ENCODE measurements around the gene EPS15.

DNA sequence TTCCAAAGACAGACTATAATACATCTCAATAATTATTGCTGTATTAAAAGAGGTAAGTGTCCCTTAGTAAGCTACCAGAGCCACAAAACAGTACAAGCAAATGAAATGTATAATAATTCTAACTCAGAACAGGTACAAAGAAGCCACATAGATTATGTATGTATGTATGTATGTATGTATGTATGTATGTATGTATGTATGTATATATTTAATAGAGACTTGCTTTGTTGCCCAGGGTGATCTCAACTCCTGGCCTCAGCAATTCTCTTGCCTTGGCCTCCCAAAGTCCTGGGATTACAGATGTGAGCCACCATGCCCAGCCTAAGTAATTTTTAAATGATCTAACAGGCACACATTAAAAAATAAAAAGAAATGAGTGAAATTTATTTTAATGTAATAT, 86.9 kb downstream of the EPS15 start:
- TF ChIP-seq, protein P1, sequence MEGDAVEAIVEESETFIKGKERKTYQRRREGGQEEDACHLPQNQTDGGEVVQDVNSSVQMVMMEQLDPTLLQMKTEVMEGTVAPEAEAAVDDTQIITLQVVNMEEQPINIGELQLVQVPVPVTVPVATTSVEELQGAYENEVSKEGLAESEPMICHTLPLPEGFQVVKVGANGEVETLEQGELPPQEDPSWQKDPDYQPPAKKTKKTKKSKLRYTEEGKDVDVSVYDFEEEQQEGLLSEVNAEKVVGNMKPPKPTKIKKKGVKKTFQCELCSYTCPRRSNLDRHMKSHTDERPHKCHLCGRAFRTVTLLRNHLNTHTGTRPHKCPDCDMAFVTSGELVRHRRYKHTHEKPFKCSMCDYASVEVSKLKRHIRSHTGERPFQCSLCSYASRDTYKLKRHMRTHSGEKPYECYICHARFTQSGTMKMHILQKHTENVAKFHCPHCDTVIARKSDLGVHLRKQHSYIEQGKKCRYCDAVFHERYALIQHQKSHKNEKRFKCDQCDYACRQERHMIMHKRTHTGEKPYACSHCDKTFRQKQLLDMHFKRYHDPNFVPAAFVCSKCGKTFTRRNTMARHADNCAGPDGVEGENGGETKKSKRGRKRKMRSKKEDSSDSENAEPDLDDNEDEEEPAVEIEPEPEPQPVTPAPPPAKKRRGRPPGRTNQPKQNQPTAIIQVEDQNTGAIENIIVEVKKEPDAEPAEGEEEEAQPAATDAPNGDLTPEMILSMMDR (IDR thresholded peaks at IDR 0.05; ENCODE audit: low read length), result no peak
- TF ChIP-seq EZH2 (optimal IDR thresholded peaks at IDR 0.05; ENCODE audit: low read depth, low read length), result no peak

All from MM.1S (cell line).